ENCODE data around the gene GHRHR.

Gene GHRHR

DNA sequence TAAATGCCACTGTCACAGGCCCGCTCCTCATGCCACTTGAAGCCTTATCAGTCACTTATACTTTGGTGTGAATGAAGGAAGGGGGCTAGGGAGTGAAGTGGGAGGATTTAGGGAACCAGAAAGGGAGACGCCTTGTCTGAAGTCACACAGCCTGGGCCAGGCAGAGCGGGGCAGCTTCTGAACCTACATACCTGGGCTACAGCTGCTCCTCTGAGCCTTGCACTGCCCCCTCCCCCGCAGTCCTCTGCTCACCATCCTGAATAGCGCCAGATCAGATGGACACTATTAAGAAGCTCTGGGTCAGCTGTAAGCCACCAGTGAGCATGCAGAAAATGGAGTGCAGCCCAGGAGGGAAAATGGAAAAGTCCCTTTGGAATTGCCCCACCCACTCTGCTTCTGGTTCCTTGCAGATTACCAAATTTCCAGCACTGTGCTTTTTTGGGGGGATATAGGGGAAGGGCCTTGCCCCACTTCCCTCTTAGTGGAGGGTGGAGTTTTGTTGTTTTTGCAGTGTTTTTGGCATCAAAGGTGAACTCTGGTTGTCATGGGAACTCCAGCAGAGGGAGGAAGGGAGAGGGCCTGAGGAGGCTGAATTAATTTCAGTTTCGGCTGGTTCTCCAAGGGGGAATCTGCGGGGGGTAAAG is 53.4 kb downstream of the GHRHR start:
- no peak for TF ChIP-seq EZH2 (IDR thresholded peaks at IDR 0.05; ENCODE audit: borderline replicate concordance, low read length)
- no peak for TF ChIP-seq CTCF (IDR thresholded peaks at IDR 0.05; ENCODE audit: low read length)

GRCh38 chr7:31017721-31018120 is 54.0 kb downstream of the GHRHR start:
- no peaks in the 10 kb centered on the region for H3K27me3 ChIP-seq (ENCODE audit: insufficient read depth, low read length)
- no peak overlapping the region for H2AFZ ChIP-seq (ENCODE audit: low read length)
- no peak overlapping the region for H3K27ac ChIP-seq (ENCODE audit: low read depth, low read length, poor library complexity, severe bottlenecking)
- no peak for TF ChIP-seq CTCF (IDR thresholded peaks at IDR 0.05; ENCODE audit: low read length)
- TF ChIP-seq EZH2 (IDR thresholded peaks at IDR 0.05; ENCODE audit: borderline replicate concordance, low read length) = no peak
- no peaks in the 10 kb centered on the region for H3F3A ChIP-seq (ENCODE audit: insufficient read depth, low read length)
- H3K9ac ChIP-seq (ENCODE audit: low read length) = no peak overlapping the region
- no peaks in the 10 kb centered on the region for H3K79me2 ChIP-seq (ENCODE audit: insufficient read depth, low read length)
- no peaks in the 10 kb centered on the region for H3K9me2 ChIP-seq (ENCODE audit: low read depth, low read length)
- no peaks in the 10 kb centered on the region for H3K36me3 ChIP-seq (ENCODE audit: insufficient read depth, low read length)
- H3K4me2 ChIP-seq (ENCODE audit: low read length) = no peak overlapping the region
- H3K4me3 ChIP-seq (ENCODE audit: low read depth, low read length, poor library complexity, severe bottlenecking) = no peak overlapping the region
- H3K4me1 ChIP-seq (ENCODE audit: insufficient read depth, low read length, severe bottlenecking) = no peaks in the 10 kb centered on the region
- H3K9me3 ChIP-seq (ENCODE audit: low read length) = no peaks in the 10 kb centered on the region
- no peaks in the 10 kb centered on the region for H4K20me1 ChIP-seq (ENCODE audit: insufficient read depth, low read length)

More for the DNA sequence above, 53.4 kb downstream of the GHRHR start:
- Histone ChIP-seq H3K36me3 (ENCODE audit: insufficient read depth, low read length) (no peaks in the 10 kb centered on the region), H3F3A (ENCODE audit: insufficient read depth, low read length) (no peaks in the 10 kb centered on the region), H3K4me3 (ENCODE audit: low read depth, low read length, poor library complexity, severe bottlenecking) (no peak overlapping the region), H3K4me2 (ENCODE audit: low read length) (no peak overlapping the region), H3K4me1 (ENCODE audit: insufficient read depth, low read length, severe bottlenecking) (no peaks in the 10 kb centered on the region), H3K9me2 (ENCODE audit: low read depth, low read length) (no peaks in the 10 kb centered on the region), H3K79me2 (ENCODE audit: insufficient read depth, low read length) (no peaks in the 10 kb centered on the region), H3K27ac (ENCODE audit: low read depth, low read length, poor library complexity, severe bottlenecking) (no peak overlapping the region), H3K9me3 (ENCODE audit: low read length) (no peaks in the 10 kb centered on the region), H4K20me1 (ENCODE audit: insufficient read depth, low read length) (no peaks in the 10 kb centered on the region), H2AFZ (ENCODE audit: low read length) (no peak overlapping the region), H3K27me3 (ENCODE audit: insufficient read depth, low read length) (no peaks in the 10 kb centered on the region), H3K9ac (ENCODE audit: low read length) (no peak overlapping the region)

- Histone ChIP-seq H4K20me1 (ENCODE audit: insufficient read depth, low read length) (no peaks in the 10 kb centered on the region), H3K4me1 (ENCODE audit: insufficient read depth, low read length, severe bottlenecking) (no peaks in the 10 kb centered on the region), H3K4me2 (ENCODE audit: low read length) (no peak overlapping the region)
Observed at GRCh38 chr7:31019509-31019908, 55.8 kb downstream of the GHRHR start.

More at GRCh38 chr7:31019509-31019908, 55.8 kb downstream of the GHRHR start:
- H3K4me3 ChIP-seq (ENCODE audit: low read depth, low read length, poor library complexity, severe bottlenecking) = no peak overlapping the region
- H3K79me2 ChIP-seq (ENCODE audit: insufficient read depth, low read length) = no peaks in the 10 kb centered on the region
- no peak overlapping the region for H3K9ac ChIP-seq (ENCODE audit: low read length)
- TF ChIP-seq EZH2 (IDR thresholded peaks at IDR 0.05; ENCODE audit: borderline replicate concordance, low read length) (no peak), CTCF (IDR thresholded peaks at IDR 0.05; ENCODE audit: low read length) (no peak)
- H3F3A ChIP-seq (ENCODE audit: insufficient read depth, low read length) = no peaks in the 10 kb centered on the region
- H3K36me3 ChIP-seq (ENCODE audit: insufficient read depth, low read length) = no peaks in the 10 kb centered on the region
- no peaks in the 10 kb centered on the region for H3K9me2 ChIP-seq (ENCODE audit: low read depth, low read length)
- H3K9me3 ChIP-seq (ENCODE audit: low read length) = no peaks in the 10 kb centered on the region
- no peak overlapping the region for H3K27ac ChIP-seq (ENCODE audit: low read depth, low read length, poor library complexity, severe bottlenecking)
- H3K27me3 ChIP-seq (ENCODE audit: insufficient read depth, low read length) = no peaks in the 10 kb centered on the region
- no peak overlapping the region for H2AFZ ChIP-seq (ENCODE audit: low read length)
